LNCAP (cell line): ENCODE results near the gene CYB5R2.

Experiments
- CTCF ChIP-seq: fragments of 450-650 bp; IDR thresholded peaks from 2 replicates; pipeline ENCODE4 v1.5.1; 2017; ENCODE audit warnings: mild to moderate bottlenecking

CYB5R2 gene

GRCh38 chr11:7655253-7656217 is 17.8 kb downstream of the CYB5R2 start:
- no peak for TF ChIP-seq CTCF

- TF ChIP-seq CTCF, result no peak
Observed at GRCh38 chr11:7654195-7654705, 19.1 kb downstream of the CYB5R2 start.

DNA sequence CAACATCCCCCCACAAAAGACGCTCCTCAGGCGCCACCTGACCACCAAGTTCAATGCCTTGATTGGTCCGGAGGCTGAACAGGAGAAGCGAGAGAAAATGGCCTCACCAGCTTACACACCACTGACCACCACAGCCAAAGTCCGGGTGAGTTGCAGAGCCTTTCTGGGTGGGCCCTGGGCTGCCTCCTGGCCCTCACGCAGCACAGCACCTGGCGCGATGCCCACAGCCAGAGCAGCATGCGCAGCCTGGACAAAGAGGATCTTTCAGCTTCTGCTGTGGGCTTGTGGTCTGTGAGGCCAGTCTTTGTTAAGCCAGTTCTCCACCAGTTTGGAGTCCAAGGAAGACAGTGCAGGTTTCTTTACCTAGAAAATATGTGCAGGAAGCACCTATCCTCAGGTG is 21.6 kb downstream of the CYB5R2 start:
- TF ChIP-seq CTCF, result no peak

DNA sequence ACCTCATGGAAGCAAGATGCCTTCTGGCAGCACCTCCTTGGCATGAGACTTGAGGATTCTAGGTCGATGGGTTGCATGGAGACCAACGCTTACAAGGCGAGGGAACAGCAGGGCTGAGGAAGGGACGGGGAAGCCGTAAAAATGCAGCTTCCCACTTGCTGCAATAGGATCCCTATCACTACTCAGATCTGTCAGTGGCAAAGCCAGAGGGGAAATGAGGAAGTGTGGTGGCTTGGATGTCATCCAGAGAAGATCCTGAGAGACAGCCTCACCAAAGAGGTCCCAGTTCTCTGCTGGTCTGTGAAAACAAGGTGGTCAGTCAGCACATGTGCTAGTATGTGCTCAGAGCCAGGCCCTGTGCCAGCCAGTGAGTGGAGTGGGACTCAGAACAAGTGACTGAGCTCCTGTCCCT is 22.2 kb downstream of the CYB5R2 start:
- TF ChIP-seq CTCF, result no peak

DNA sequence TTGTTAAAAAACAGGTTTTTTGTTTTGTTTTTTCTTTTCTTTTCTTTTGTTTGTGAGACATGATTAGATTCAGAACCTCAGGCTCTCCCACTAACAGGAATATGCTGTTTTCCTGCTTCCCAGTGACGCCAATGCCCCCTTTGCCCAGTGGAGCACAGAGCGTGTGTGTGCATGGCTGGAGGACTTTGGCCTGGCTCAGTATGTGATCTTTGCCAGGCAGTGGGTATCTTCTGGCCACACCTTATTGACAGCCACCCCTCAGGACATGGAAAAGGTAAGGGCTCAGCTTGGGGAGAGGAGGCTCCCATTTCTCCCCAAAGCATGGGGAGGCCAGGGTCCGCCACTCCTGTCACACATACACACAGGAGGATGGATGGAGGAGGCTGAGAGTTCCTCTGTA is 25.0 kb downstream of the CYB5R2 start:
- no peak for TF ChIP-seq CTCF

DNA sequence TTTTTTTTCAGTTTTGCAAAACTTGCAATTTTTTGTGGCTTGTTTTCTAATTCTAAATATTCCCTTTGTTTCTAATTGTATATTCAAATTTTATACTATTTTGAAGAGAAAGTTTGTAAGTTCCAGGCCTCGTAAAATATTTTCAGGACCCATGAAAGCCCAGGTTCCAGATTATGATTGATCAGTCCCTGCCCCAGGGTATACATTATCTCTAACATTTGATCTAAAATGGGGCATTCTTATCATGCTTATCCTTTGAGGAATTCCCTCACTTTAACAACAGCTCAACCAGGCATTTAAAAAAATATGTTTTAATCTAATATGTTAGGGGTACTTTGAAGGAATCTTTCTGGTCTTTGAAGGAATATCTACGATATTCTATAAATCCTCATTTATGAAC is 26.4 kb downstream of the CYB5R2 start:
- no peak for TF ChIP-seq CTCF

DNA sequence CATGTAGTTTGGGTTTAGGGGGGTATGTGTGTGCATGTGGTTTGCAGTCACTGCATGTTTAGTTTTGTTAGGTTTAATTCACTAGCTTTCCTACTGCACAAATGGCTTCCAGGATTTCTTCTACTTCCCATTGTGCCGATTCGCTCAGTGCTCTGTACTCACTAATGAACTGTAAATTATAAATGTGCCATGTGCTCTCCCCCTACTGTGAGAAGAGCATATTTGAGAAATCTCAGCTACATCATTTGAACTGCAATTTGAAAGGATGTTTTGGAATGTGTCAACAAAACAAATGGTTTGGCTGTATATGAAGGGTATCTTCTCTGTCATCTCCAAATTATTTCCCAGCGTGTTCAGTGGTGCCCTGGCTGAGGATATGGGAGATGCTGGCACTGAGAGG is 28.1 kb downstream of the CYB5R2 start:
- TF ChIP-seq CTCF, result no peak
